RKO (cell line): ENCODE results near the gene CHST8.
"Not testable (repeated sequence)": the region's sequence is repeated elsewhere in the genome, so short reads cannot be mapped to it uniquely, and the experiment has no call there.

ENCODE experiments used
- DNase-seq: peaks from one replicate; pipeline ENCODE4 v3.0.0-alpha.2; 2016; ENCODE audit warnings: low spot score

Gene CHST8

GRCh38 chr19:33644284-33644836 lies 22.6 kb downstream of the CHST8 start:
- DNase-seq: no peak

DNA sequence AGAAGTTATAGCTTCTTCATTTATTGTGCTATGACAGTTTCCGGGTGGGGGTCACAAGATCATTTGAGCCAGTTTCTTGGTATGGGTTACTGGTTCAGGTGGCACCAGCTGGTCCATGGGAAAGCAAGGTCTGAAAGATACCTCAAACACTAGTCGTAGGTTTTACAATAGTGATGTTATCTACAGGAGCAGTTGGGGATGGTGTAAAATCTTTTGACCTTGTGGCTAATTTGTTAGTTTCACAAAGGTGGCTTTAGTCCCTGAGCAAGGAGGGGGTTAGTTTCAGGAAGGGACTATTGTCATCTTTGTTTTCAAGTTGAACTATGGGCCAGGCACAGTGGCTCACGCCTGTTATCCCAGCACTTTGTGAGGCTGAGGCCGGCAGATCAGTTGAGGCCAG lies 24.6 kb downstream of the CHST8 start:
- no peak for DNase-seq

DNA sequence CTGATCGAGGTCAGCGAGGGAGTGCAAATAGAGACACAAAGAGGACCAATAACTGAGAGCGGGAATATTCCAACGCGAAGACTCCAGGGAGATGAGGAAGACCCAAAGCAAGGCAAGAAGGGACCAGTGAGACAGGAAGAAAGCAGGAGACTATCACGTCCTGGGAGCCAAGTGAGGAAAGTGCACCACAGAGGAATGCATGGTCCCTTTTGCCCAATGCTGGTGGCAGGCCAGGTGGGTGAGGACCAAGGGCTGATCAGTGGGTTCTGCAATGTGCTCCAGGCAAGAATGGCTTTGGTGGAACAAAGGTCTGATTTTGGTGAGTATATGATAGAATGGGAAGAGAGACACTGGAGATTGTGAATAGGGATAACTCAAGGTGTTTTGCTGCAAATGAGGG lies 25.4 kb downstream of the CHST8 start:
- DNase-seq: no peak

- no peak for DNase-seq
Observed at GRCh38 chr19:33649627-33650305, 28.0 kb downstream of the CHST8 start.

GRCh38 chr19:33653684-33654083 lies 31.9 kb downstream of the CHST8 start:
- DNase-seq: no peak

GRCh38 chr19:33654840-33655508 lies 33.2 kb downstream of the CHST8 start:
- no peak for DNase-seq

- DNase-seq: no peak
Observed at GRCh38 chr19:33659835-33660234, 38.1 kb downstream of the CHST8 start.

DNA sequence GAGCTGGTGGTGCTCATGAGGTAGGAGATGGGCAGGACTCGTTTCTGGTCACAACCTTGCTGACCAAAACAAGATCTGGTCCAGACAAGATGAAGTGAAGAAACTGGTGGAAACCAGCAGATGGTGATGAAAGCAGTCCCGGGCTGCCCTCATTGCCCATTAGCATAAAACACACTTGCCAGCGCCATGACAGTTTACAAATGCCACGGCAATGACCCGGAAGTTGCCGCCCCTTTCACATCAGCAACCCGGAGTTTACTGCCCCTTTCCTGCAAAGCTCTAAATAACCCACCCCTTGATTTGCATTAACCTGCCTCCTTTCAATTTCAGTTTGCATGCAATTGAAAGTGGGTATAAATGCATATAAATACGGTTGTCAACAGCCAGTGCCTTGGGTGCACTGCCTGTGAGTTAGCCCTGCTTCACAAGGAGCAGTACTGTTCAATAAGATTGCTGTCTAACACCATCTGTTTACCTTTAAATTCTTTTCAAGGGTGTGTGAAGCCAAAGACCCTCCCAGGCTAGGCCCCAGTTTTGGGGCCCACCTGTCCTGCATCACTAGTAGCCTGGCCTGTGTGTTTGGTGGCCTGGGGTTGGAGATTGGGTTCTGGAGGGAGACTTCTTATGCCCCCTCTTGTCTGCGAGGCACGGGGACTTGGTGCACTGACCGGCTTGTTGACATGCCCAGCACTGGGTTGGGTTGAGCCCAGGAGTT lies 38.8 kb downstream of the CHST8 start:
- no peak for DNase-seq

- DNase-seq: no peak
Observed at GRCh38 chr19:33661336-33661735, 39.6 kb downstream of the CHST8 start.

GRCh38 chr19:33662391-33663092 lies 40.8 kb downstream of the CHST8 start:
- no peak for DNase-seq

- DNase-seq: not testable (repeated sequence)
Observed at GRCh38 chr19:33663316-33663715, 41.6 kb downstream of the CHST8 start.

- DNase-seq: no peak
Observed at GRCh38 chr19:33664744-33665143, 43.0 kb downstream of the CHST8 start.

- no peak for DNase-seq
Observed at GRCh38 chr19:33665776-33666595, 44.2 kb downstream of the CHST8 start.

GRCh38 chr19:33667141-33667650 lies 45.4 kb downstream of the CHST8 start:
- no peak for DNase-seq

DNA sequence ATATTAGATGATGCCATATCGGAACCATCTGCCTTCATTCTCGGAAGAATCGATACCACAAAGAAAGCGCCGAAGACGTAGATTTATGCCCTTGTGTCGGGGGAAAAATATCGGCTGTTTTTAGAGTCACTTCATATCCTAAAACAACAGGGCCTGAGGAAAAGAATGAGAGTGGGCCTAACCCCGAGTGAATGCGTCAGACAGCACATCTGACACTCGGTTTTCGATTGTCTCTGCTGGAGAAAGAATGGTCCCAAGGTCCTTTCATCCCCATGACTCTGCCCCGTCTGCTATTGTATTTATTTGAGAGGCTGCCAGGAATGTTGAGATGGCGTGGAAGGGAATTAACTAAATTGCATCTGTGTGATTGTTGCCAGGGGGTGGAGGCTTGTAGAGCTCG lies 46.1 kb downstream of the CHST8 start:
- DNase-seq: no peak

DNA sequence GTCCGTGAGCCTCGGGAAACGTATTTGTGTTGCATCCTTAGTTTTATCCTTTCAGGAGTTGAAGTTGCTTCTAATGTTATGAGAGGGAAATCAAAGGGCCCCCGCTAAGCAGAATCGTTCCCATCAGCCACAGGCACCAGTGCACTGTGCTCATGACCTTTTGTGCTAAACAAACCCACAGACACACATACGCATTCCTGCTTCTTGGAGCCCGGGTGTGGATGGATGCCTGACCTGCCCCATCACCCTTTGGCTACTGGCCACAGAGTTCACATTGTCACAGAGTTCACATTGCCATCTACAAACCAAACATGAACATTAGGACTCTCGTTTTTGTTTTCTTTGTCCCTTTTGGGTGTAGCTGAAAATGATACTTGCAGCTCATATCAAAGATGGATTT lies 47.2 kb downstream of the CHST8 start:
- no peak for DNase-seq

DNA sequence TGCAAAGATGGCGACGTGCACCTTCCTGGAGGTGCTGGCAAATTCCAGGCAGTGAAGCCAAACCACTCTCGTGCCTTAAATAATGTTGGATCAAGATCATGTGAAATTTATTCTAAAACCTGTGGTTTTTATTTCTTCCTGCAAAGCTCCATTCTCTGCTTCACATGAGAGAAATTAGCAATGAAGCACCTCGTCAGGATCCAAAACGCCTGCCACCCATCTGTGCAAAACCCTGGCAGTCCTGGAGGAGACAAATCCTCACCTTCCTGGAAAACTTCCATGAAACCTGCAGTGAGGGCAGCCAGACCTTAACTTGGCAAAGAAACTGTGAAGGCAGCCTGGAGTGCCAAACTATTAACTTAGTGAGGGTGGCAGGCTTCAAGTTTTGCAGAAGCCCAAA lies 47.6 kb downstream of the CHST8 start:
- no peak for DNase-seq

DNA sequence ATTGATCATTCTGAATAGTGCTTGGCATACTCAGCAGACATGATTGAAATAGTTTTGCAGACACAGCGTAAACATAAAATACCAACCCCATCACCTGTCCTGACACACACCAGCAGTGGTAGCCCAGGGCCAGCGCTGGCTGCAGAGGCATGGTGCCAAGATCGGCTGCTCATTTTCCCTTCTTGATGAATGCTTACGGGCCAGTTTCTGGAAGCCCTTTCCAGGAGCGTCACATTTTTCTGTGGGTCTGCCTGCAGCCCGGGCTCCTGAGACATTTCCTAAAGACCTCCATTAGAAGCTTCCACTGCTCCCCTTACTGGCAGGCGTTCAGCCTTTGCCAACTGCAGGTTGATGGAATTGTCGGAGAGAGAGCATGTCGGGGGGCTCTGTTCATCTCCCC lies 48.6 kb downstream of the CHST8 start:
- no peak for DNase-seq

DNA sequence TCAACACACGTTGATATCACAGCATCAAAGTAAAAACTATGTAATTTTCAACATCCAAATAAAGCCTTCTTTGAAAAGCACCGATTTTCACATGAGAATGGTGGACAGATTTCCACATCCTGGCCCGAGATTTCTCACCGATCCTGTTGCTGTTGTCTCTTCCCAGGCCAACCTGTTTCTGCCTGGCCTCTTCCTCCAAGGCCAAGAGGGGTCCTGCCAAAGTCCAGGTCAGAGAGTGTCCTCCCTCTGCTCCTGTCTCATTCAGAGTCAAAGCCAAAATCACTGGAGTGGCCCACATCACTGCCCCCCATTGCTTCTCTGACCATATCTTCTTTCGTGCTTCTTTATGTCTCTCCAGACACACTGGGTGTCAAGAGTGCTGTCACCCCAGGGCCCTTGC lies 49.5 kb downstream of the CHST8 start:
- DNase-seq: no peak

DNA sequence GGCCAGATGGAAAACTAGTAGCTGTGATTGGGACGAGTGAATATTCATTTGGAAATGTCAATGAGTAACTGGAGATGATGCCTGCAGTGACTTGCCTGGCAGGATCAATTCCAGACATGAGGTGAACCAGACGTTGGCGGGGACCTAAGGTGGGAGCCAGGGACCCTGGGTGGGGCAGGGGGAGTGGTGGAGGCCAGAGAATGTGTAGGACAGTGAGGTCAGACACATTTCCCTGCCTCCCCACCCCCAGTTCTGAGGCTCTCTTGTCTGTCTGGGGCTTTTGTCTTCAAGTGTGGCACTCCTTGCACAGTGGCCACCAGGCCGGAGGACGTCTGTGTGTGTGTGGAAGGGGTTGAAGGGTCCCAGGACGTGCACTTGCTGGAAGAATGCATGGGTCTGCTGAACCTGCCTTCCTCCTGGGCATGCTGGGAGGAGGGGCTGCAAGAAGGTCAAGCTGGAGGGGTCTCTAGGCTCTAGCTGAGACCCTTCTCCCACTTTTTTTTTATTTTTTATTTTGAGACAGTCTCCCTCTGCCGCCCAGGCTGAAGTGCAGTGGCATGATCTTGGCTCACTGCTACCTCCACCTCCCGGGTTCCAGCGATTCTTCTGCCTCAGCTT lies 51.6 kb downstream of the CHST8 start:
- DNase-seq: no peak
